Measurements from ENCODE around the gene MBNL3. TPM values are rescaled to one million over a fixed set of nuclear protein-coding genes. Genes with fewer than 3 reads are reported as not detected.

MBNL3 gene, protein sequence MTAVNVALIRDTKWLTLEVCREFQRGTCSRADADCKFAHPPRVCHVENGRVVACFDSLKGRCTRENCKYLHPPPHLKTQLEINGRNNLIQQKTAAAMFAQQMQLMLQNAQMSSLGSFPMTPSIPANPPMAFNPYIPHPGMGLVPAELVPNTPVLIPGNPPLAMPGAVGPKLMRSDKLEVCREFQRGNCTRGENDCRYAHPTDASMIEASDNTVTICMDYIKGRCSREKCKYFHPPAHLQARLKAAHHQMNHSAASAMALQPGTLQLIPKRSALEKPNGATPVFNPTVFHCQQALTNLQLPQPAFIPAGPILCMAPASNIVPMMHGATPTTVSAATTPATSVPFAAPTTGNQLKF
- 7.9 and 12.2 TPM in 2 replicates for total RNA-seq (2014; rRNA removed; shearing (Covaris generic))

DNA sequence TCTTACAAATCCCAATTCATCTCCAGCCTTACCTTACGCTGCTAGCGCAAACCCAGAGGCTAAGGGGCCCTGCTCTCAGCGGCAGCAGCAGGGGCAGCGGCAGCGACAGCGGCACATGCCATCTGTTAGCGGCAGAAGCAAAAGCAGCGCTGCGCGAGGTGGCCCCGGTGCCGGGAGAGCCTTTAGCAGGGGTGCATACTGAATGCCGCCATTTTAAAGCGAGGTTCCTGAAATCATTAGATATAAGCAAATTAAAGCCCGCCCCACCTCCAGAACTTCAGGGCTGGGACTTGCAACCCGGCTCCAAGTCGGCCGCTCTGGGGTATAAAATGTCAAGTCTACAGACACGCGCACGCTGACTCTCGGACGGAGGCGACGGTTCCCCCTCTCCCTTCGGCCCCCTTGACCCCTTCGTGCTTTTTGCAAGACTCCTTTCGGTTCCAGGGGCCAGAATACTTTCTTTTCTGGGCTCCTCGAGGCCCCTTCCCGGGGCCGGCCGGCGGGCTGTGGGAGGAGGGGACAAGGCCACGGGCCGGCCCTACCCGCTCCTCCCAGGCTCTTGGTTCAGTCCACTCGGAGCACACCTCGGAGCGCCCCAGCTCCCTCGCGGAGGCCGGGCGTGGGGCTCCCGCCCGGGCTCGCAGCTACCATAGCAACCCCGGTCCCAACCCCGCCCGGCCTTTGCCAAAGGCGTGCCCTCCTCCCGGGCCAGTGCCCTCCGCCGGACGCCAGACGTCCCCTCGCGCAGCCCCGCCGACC lies at the start of gene MBNL3:
Gene MBNL3, minus strand, starts transcription at position 220 of the 759 bp plus-strand sequence. CDS start 49,427 bp downstream, outside the sequence.
- DNase-seq (ENCODE audit: low spot score), result peak; percentile 31

DNA sequence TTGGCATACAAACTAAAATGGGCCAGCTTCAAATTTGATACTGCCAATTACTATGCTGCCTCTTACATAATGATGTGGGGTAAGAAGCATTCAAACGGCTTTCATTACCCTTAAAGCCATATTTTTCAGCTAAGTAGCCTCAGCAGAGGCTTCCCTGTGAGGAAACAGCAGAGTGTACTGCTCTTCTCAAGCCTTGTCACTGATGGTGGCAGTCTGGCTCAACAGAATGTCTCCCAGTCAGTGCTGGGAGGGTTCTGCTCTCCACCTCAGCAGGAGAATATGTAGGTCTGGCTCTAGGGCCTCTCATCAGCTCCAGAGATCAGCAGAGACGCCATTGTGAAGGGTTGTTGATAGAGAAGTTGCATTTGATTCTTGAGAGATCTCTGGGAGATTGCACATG lies 44.6 kb upstream of the MBNL3 start:
- no peak for DNase-seq (ENCODE audit: low spot score)

DNA sequence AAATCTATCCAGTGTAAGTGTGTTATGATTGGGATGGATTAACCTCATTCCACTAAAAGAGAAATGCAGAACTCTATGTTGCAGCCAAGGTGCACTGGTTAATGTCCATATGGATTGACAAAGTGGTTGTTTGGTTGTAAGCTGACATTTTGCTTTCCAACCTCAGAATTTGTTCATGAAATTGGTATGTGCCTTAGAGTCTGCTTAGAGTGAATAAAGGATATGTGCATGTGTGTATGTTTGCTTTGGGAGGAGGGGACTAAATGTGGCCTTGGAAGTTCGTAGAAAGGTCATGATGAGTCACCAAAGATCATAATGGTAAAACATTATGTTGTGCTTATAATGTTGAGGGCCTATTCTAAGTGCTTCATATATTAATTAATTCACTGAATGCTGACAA lies 44.1 kb upstream of the MBNL3 start:
- DNase-seq (ENCODE audit: low spot score), result peak; percentile 18

DNA sequence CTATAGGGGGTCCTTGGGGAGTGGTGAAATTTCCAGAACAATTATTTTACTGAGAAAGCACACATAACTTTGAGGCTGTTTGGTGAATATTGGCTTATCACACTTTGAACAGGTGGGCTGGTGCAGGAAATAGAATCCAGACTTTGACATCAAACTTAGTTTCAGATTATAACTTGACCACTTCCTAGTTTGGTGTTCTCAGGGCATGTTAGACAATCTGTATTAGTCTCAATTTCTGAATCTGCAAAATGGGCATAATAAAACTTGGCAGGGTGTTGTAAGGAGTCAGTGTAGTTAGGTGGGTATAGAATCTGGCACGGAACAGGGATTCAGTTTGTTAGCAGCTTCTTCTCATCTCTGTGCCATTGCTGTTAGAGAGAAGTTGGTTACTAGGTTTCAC lies 43.3 kb upstream of the MBNL3 start:
- no peak for DNase-seq (ENCODE audit: low spot score)

DNA sequence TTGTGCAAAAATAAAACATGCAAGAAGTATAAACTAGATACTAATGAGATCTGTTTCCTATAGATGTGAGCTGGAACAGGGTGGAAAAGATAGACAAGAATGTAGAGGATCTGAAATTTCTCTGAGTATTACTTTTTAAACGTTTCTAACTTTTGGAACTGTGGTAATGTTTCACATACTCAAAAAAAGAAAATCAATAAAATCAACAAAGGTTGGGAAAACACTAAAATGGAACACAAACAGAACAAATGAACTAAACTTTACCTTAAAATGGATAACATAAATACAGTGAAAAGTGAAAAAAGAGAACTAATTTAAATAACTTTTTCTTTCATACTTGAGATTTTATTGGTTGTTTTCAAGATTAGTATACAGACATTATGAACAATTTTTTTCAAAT lies 32.0 kb upstream of the MBNL3 start:
- DNase-seq (ENCODE audit: low spot score), result no peak

DNA sequence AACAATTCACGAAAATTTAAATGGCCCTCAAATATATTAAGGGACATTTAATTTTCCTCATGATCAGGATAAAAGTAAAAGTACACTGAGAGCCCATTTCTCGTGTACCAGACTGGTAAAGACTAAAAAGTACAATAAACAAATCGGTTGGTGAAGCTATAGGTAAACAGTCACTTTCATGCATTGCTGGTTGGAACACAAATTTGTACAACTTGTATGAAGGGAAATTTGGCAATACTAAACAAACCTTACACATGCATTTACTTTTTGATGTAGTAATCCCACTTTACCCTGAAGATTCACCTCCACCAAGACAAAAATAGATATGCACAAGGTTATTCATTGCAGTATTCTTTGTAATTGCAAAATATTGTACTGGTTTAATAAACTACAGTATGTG lies 31.4 kb upstream of the MBNL3 start:
- DNase-seq (ENCODE audit: low spot score), result no peak

DNA sequence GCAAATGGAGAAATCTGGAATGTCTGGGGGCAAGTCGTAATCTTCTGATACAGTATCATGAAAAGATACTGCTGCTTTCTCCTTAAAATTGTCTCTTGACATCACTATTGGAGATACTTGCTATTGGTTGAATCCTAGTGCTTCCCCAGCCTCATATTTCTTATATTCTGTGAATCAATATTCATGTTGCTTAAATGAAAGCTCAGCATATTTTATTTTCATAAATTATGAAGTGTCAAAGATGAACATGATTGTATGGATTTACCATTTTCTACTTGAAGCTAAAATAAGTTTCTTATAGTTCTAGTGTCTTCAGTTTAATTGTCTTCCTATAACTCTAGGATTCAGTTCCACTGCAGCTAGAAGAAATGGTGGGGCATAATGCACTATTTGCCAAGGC lies 29.6 kb upstream of the MBNL3 start:
- no peak for DNase-seq (ENCODE audit: low spot score)

DNA sequence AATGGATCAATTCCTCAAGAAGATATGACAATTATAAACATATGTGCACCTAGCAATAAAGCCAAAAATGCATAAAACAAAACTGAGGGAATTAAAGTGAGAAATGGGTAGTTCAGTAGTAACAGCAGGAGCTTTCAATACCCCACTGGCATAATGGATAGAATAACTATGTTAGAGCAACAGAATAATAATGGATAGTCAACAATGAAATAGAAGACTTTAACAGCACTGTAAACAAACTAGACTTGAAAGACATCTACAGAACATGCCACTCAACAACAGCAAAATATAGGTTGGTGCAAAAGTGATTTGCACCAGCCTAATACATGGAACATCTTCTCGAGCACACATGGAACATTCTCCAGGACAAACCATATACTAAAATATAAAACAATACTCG lies 20.0 kb upstream of the MBNL3 start:
- no peak for DNase-seq (ENCODE audit: low spot score)

DNA sequence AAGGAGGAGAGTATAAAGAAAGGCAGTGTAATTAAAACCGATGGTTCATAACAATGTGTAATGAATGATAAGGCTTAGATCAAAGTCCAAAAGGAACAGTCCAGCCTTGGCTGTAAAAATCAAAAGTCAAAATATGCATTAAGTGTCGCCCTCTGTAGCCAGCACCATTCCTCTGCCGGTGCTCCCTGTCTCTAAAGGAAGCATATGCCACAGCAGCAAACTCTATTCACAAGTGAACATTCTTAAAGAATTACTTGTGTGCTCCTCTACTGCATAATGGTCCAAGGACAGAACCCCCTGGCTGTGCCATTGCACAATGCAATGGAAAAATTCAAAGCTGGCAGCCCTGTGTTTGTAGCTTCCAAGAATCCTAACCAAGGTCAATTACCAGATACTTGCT lies 16.3 kb upstream of the MBNL3 start:
- DNase-seq (ENCODE audit: low spot score), result no peak

DNA sequence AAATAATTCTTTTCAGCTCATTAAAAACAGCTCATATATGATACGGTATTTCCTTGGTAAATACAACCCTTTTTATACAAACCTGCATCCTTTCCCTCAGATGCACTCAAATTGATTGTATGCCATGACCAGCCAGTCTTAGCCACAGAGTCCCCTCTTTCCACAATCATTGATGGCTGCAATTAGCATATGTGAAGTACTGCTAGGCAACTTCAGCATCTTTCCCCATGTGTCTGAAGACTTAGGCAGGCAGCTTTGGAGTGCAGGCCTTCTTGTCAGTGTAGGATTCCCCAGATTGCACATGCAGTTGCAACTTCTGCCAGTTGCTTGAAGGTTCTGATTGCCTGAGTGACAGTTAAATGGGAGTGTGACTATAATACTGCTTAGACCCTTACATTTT lies 15.6 kb upstream of the MBNL3 start:
- no peak for DNase-seq (ENCODE audit: low spot score)

DNA sequence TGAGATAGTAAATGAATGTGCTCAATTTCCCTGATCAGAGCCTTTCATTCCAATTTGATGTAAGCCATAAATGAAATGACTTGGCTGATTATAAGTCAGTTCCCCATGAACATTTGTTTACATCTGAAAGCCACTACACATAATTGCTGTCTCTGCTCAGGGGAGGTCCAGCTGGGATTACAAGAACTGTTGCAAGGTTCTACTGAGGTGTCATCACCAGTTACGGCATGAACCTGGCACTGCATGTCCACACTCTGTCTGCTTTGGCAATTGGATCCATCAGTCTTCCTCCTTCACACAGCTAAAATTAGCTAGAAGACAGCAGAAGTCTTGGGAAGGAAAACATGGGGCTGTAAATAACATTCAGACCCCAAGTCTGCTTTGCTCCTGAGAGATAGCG lies 12.8 kb upstream of the MBNL3 start:
- peak; percentile 28 for DNase-seq (ENCODE audit: low spot score)

DNA sequence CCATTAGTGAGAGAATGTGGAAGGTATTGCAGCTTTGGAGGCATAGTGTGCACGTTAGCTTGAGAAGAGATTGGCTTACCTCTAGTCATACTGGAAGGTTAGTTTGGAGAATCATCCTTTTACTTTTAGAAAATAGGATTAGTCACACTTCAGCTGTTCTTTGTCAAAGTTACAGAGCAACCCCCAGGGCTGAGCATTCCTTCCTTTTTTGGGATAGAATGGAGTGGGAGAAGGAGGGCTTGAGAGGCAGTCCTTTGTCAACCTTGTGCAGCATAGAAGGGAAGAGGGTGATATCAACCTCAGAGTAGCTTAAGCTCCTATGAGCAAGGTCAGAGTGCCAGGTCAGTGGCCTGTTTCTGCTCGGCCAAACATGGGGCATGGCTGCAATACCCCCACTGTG lies 8.6 kb upstream of the MBNL3 start:
- no peak for DNase-seq (ENCODE audit: low spot score)

DNA sequence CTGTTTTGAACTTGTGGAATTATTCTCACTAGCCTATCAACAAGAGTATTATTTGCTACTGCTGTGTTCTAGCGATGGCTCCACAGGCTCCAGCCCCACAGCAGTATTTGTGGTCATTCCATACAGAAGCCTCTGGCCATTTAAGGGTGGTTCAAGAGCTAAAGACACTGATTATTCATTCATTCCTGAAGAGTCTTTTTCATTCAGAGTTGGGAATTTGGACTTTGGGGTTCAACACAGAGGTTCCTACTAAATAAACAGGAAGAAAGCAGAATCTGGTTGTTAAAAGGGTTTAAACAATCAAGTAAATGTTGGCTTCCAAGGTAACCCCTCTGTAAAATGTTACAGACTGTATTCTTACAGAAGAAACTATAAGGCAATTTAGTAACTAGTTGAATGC lies 4.3 kb upstream of the MBNL3 start:
- DNase-seq (ENCODE audit: low spot score), result no peak

DNA sequence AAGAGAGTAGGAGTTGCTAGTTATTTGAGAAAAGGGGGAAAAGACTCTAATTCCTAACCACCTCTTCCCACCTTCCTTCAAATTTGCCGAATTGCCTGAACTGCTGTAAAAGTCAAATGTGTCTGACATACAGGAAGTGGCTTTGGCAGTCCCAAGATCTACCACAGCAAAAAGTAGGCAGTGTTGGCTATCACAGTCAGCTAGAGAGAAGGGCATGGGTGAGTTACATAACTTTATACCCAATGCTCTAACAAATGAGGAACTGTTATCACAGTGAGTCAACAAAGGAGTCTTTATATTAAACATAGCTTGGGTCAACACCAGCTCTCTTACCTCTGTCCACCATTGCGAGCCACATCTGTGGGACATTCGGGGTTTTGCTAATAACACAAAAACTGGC lies 2.4 kb upstream of the MBNL3 start:
- peak; percentile 81 for DNase-seq (ENCODE audit: low spot score)

DNA sequence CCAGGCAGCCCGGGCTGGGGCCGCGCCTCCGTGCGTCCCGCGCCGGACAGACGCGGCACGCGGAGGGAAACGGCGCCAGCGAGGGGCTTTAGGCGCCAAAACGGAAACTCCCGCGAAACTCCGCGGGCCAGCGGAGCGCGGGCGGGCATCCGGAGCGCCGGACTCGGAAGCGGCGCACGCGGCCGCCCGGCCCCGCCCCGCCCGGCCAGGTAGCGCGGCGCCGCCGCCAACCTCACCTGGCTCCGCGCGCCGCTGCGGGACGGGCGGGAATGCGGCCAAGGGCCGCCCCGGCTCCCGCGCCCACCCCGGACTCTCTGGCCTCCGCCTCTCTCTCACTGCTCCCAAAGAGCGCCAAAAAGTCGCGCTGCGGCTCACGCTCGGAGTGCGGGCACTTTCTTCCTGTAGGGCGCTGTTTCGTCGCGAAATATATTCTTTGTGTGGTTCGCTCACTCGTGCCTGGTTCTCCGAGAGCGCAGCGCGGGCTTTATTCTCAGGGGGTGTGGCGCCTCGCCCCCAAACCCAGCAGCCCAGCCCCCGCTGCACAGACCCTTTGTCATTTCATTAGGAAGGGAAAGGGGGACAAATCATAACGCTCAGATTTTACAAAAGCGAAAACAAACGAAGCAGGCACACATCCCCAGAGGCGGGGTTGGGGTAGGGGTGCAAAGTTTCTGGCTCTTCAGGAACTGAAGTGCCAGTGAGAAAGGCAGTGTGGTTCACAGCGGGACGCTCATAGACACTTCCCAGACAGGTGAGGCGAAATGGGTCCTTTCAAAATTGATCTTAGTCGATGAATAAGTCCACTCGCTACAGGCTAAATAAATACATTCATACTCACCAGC lies 961 bp upstream of the MBNL3 start:
- peak; percentile 13 for DNase-seq (ENCODE audit: low spot score)

DNA sequence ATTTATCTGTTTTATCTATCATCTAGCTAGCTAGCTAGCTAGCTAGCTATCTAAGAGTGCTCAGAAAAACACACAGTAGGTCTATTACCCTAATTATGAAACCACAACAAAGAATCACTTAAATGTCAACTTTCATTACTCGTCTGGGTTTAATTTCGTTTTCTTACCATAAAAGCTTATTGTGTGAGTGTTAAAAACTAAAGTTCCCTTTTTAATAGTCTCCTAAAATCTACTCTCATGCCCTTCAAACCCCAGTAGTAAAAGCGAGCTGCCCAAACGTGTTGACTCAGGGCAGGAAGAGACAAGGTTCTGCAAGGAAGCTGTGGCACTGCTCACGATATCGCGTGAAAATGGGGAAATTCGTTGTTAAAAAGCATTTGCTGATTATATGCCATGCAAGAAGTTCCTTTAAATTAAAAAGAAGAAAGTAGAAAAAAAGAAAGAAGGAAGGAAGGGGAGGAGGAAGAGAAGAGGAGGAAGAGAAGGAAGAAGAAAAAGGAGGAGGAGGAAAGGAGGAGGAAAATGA lies 595 bp downstream of the MBNL3 start:
- DNase-seq (ENCODE audit: low spot score), result peak; percentile 39

DNA sequence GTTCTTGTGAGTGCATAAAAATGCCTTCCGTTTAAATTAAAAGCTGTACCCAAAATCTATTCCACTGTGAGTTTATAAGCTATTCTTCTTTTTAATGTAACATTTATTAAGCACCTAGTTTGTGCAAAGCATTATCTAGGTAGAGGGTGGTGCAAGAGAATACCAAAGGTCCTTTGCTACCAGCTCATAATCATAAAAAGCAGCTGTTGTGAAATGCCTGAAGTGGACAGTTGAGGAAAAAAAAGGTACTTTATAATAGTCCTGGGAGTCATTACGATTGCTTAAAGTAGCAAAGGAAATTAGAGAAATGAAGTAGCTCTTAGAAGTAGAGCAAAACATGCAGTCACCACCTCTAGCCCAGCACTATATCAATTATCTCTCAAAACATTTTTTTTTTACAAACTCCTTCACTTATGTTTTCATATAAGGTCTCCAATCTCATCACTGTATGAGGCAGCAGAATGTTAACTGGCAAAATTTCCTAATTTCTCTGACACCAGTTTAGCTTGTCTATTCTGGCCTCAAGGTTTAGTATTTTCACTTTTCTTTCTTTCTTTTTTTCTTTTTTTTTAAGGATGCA lies 2.1 kb downstream of the MBNL3 start:
- no peak for DNase-seq (ENCODE audit: low spot score)

DNA sequence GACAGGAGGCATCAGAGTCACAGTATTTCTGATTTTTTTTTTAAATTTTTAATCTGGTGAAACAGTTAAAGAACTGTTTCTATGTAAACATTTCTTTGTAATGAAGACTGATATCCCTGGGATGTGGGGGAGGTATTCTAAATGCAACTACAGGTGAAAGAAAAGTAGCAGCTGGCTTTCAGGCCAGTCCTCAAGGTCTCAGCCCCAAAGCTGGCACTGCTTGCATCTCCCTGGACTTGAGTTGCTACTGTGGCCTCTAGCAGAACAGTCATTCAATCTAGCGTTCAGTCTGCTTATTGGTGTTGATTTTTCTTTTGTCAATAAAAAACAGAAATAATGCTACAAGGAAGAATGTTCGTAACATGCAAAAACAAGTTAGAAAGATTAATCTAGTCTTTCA lies 4.9 kb downstream of the MBNL3 start:
- no peak for DNase-seq (ENCODE audit: low spot score)

DNA sequence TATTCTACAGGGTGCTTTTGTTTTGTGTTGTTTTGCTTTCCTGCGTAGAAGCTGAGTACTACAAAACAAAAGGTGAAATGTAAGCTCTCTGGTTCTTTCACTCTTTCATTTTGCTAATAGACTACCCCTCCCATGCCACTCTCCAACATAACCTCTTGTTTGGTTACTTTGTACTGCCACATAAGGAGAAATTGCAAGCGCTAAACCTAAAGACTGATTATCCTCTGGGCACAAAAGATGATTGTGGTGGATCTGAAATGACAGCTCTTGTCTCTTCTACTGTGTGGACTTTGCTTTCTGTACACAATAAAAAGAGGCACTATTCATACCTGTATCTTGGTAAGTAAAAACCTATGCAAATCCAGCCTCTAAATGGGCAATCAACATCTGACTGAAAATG lies 5.3 kb downstream of the MBNL3 start:
- no peak for DNase-seq (ENCODE audit: low spot score)

DNA sequence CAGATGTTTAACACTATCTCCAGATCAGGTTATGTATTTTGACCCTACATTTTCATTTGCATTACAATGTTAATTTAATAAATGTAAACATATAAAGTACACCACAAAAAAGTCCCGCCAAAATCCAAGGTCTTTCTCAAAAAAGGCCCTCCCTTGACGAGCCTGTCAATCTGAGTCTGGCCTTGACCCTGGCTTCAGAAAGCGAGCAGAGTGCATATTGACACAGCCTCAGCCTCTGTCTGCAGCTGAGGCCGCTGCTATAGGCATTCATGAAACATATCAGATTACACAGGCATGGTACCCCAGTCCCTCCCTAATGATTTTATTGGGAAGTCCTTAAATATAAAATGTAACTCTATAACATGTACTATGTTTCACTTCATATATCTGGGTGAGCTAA lies 6.2 kb downstream of the MBNL3 start:
- DNase-seq (ENCODE audit: low spot score), result no peak

DNA sequence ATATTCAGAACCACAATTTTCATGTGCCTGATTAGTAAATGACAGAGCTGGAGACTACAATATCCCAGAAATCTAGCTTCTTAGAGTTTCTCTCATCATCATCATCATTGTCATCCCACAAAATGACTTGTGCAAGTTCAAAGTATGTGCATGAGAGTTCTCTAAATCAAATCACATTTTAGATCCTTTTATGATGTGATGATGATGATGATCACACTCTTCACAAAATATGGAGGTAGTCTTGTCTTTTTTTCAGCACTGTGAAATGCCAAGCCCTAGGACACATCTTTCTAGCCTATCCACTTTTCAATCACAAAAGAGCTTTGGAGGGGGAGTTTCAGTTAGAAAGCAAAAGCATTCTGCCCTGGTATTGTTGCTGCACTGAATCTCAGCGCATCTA lies 7.4 kb downstream of the MBNL3 start:
- DNase-seq (ENCODE audit: low spot score), result no peak

Measured in H4 (cell line).